Tibial nerve (tissue), 4 donors: ENCODE data around the gene PRKCH.

ENCODE experiments used
- EP300 ChIP-seq, 2 donors: sonication (generic); formaldehyde crosslinking; IDR thresholded peaks; one replicate each; pipeline ENCODE4 v1.6.1; 2017; ENCODE audit warnings: antibody characterized with exemption in 2 of 2, mild to moderate bottlenecking in 1 of 2
- POLR2A ChIP-seq, 2 donors: fragments of 450-650 bp; IDR thresholded peaks; one replicate each; pipeline ENCODE4 v1.6.1; 2017; ENCODE audit warnings: antibody characterized with exemption in 2 of 2, mild to moderate bottlenecking in 2 of 2, moderate library complexity in 2 of 2
- TF ChIP-seq, protein P1 (sequence below), 5 experiments: fragments of 200-600 bp in 3 of 5; fragments of 450-650 bp in 2 of 5; sonication (generic) in 3 of 5; IDR thresholded peaks; one replicate each; pipeline ENCODE4 v1.5.1; 2016 to 2019; ENCODE audit warnings: antibody characterized with exemption in 5 of 5, mild to moderate bottlenecking in 3 of 5, moderate library complexity in 2 of 5

DNA sequence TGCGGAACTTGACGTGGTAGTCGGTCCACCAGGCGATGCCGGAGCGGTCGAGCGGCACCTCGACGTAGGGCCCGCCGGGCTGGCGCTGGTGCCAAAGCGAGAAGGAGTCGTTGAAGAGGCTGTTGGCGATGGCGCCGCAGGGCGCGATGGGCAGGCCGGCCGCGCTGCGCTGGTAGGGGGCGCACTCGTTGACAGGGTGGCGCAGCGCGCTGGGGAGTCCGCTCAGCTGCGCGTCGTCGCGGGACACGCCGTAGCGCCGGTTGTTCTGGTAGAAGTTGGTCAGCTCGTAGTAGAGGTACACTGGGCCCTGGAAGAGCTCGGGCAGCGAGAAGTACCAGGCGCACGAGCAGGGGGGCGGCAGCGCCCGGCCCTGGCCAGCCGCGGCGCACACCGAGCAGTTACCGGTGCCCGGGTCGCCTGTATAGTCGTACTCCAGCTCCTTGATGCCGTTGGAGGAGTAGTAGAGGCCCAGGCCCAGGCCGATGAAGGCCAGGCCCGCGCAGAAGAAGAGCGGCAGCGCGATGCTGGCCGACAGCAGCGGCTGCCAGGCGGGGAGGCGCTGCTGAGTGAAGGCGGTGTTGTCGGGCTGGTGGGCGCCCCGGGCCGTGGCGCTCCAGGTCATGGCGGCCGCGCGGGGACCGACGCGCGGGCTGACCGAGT is 40.7 kb upstream of the PRKCH start:
- TF ChIP-seq POLR2A (IDR thresholded peaks at IDR 0.05) (peak in 1 of 2 donors; percentile 34), EP300 (IDR thresholded peaks at IDR 0.05) (peak in 1 of 2 donors; percentile 54)
- TF ChIP-seq, protein P1, sequence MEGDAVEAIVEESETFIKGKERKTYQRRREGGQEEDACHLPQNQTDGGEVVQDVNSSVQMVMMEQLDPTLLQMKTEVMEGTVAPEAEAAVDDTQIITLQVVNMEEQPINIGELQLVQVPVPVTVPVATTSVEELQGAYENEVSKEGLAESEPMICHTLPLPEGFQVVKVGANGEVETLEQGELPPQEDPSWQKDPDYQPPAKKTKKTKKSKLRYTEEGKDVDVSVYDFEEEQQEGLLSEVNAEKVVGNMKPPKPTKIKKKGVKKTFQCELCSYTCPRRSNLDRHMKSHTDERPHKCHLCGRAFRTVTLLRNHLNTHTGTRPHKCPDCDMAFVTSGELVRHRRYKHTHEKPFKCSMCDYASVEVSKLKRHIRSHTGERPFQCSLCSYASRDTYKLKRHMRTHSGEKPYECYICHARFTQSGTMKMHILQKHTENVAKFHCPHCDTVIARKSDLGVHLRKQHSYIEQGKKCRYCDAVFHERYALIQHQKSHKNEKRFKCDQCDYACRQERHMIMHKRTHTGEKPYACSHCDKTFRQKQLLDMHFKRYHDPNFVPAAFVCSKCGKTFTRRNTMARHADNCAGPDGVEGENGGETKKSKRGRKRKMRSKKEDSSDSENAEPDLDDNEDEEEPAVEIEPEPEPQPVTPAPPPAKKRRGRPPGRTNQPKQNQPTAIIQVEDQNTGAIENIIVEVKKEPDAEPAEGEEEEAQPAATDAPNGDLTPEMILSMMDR (IDR thresholded peaks at IDR 0.05) = peak; percentile 30 to 58 (median 33)
